Duodenal mucosa (tissue), 2 donors: ENCODE measurements around the gene DIP2B.

Experiments used
- H3K27ac ChIP-seq: one replicate; pipeline ENCODE4 v1.7.0; 2013; ENCODE audit warnings: low read depth, low read length
- H3K27me3 ChIP-seq, 2 donors: one replicate each; pipeline ENCODE4 v1.7.0; 2013; ENCODE audit warnings: low read length in 2 of 2, control low read depth in 1 of 2; ENCODE audit not compliant: insufficient read depth in 2 of 2, control insufficient read depth in 1 of 2
- H3K36me3 ChIP-seq, 2 donors: one replicate each; pipeline ENCODE4 v1.7.0; 2013; ENCODE audit warnings: low read length in 2 of 2, control low read depth in 1 of 2; ENCODE audit not compliant: insufficient read depth in 2 of 2, control insufficient read depth in 1 of 2
- H3K4me1 ChIP-seq, 2 donors: one replicate each; pipeline ENCODE4 v1.7.0; 2013; ENCODE audit warnings: low read length in 2 of 2, control low read depth in 1 of 2; ENCODE audit not compliant: insufficient read depth in 2 of 2, control insufficient read depth in 1 of 2
- H3K4me3 ChIP-seq, 2 donors: one replicate each; pipeline ENCODE4 v1.7.0; 2013; ENCODE audit warnings: low read length in 2 of 2, low read depth in 1 of 2
- H3K9ac ChIP-seq, 2 donors: one replicate each; pipeline ENCODE4 v1.7.0; 2013; ENCODE audit warnings: low read length in 2 of 2, low read depth in 1 of 2
- H3K9me3 ChIP-seq, 2 donors: one replicate each; pipeline ENCODE4 v1.7.0; 2013; ENCODE audit warnings: low read length in 2 of 2, control low read depth in 1 of 2; ENCODE audit not compliant: control insufficient read depth in 1 of 2

Gene DIP2B

GRCh38 chr12:50589650-50590435 is 85.1 kb downstream of the DIP2B start:
- no peaks in the 10 kb centered on the region for H3K27me3 ChIP-seq
- no peak overlapping the region for H3K9ac ChIP-seq
- H3K4me3 ChIP-seq, result no peak overlapping the region
- H3K9me3 ChIP-seq, result no peaks in the 10 kb centered on the region
- no peak overlapping the region for H3K27ac ChIP-seq
- no peaks in the 10 kb centered on the region for H3K4me1 ChIP-seq
- H3K36me3 ChIP-seq, result no peaks in the 10 kb centered on the region

DNA sequence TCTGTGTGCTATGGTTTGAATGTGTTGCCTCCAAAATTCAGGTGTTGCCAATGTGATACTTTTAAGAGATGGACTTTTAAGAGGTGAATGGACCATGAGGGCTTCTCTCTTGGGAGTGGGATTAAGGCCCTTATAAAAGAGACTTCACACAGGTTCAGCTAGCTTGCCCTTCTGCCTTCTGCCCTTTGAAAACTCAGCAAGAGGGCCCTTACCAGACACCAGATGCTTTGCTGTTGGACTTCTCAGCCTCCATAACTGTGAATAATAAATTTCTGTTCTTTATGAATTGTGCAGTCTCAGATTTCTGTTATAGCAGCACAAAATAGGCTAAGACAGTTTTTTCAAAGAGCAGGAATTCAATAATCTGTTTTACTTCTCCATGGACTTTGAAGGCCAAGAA is 86.1 kb downstream of the DIP2B start:
- no peak overlapping the region for H3K4me3 ChIP-seq
- no peak overlapping the region for H3K27ac ChIP-seq
- H3K4me1 ChIP-seq, result no peaks in the 10 kb centered on the region
- no peak overlapping the region for H3K9ac ChIP-seq
- no peaks in the 10 kb centered on the region for H3K36me3 ChIP-seq
- no peaks in the 10 kb centered on the region for H3K9me3 ChIP-seq
- H3K27me3 ChIP-seq, result no peaks in the 10 kb centered on the region

- Histone ChIP-seq H3K9ac (no peak overlapping the region), H3K4me1 (peaks cover 0 to 8% of the 10 kb centered on the region in 2 donors), H3K9me3 (no peaks in the 10 kb centered on the region), H3K27ac (no peak overlapping the region), H3K36me3 (no peaks in the 10 kb centered on the region), H3K27me3 (no peaks in the 10 kb centered on the region), H3K4me3 (no peak overlapping the region)
Measured at GRCh38 chr12:50595667-50596066, 90.9 kb downstream of the DIP2B start.

DNA sequence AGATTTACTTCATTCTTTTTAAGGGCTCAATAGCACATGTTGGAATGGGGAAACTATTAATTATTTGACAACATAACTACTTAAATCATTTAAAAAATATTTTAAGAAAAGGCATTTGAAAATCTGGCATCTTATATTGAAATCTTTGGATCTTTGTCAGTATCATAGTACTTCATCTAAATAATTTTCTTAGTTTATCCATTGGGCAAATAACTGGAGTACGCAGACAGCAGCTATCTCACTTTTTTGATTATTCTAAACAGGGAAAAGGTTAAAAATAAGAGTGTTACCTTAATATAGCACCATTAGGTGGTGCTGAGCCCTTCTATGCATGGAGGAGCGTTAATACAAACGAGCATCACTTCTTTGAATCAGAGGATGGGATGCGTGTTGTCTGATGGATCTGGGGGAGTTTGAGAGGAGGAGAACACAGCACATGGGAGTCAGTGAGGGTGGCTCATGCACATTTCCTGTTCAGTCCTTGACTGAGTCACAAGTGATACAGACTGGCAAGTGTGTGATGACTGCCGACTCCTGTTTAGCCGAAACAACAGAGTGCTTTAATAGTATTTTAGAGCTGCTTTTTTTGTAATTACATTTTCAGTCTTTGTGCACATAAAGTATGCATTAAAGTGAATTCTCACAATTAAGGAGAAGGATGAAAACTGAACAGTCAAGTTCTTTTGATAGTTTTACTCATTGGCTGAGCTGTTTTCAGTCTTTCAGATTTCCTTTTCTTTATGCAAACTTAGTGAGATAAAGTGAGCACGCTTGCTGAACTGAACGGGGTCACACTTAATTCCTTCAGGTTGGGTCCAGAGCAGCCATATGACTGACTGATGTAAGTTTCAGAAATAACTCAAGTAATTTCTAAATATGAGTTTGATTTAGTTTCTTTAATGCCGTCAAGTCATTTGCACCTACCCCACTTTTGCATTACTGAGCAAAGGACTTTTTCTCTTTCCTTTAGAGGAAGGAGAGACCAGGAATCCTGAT is 92.7 kb downstream of the DIP2B start:
- Histone ChIP-seq H3K27me3 (no peaks in the 10 kb centered on the region), H3K27ac (no peak overlapping the region), H3K36me3 (no peaks in the 10 kb centered on the region), H3K4me1 (peaks cover 0 to 8% of the 10 kb centered on the region in 2 donors), H3K9me3 (no peaks in the 10 kb centered on the region), H3K4me3 (no peak overlapping the region), H3K9ac (no peak overlapping the region)

DNA sequence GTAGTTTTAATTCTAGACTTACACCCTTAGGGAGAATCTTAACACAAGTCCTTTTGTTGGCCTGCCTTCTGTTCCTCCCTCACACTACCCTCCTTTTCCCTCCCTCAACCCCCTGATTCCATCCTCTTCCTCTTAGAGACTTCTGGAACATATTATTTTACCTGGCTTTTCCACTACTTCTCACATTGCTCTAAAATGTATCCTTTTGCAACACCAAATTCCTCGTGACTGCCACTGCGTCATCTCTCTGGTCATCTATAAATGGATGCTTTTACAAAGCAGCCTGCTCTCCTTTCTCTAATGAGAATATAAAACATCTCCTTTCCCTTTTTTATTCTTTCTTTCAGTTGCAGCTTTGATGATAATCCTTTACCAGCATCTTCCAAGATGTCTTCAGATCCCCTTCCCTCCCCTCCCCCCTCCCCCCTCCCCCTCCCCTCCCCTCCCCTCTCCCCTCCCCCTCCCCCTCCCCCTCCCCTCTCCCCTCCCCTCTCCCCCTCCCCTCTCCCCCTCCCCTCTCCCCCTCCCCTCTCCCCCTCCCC is 93.6 kb downstream of the DIP2B start:
- no peaks in the 10 kb centered on the region for H3K36me3 ChIP-seq
- H3K9ac ChIP-seq, result no peak overlapping the region
- no peak overlapping the region for H3K27ac ChIP-seq
- peaks cover 0 to 8% of the 10 kb centered on the region in 2 donors for H3K4me1 ChIP-seq
- no peak overlapping the region for H3K4me3 ChIP-seq
- no peaks in the 10 kb centered on the region for H3K9me3 ChIP-seq
- no peaks in the 10 kb centered on the region for H3K27me3 ChIP-seq

DNA sequence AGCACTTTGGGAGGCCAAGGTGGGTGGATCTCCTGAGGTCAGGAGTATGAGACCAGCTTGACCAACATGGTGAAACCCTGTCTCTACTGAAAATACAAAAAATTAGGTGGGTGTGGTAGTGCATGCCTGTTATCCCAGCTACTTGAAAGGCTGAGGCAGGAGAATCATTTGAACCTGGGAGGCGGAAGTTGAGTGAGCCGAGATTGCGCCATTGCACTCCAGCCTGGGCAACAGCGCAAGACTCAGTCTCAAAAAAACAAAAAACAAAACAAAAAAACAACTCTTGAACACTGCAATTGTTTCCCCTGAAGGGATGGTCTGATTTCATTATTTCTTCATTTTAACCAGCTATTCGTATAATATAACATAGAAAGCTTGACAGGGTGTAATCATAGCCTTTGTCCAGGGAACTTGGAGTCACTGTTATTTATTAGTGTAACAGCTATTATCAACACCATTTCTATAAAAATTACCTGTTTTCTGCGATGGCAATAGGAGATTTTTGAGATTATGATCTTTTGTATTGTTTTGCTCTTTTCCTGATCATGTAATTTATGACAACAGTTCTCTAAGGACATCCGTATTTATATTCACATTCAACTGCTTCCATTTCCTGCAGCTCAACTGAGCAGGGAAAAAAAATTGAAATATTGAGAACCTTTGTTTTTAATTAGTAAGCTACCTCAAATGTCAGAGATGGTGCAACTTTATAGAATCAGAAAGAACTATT is 94.7 kb downstream of the DIP2B start:
- H3K27ac ChIP-seq, result no peak overlapping the region
- peaks cover 0 to 8% of the 10 kb centered on the region in 2 donors for H3K4me1 ChIP-seq
- no peaks in the 10 kb centered on the region for H3K9me3 ChIP-seq
- H3K4me3 ChIP-seq, result no peak overlapping the region
- no peaks in the 10 kb centered on the region for H3K27me3 ChIP-seq
- no peak overlapping the region for H3K9ac ChIP-seq
- H3K36me3 ChIP-seq, result no peaks in the 10 kb centered on the region

DNA sequence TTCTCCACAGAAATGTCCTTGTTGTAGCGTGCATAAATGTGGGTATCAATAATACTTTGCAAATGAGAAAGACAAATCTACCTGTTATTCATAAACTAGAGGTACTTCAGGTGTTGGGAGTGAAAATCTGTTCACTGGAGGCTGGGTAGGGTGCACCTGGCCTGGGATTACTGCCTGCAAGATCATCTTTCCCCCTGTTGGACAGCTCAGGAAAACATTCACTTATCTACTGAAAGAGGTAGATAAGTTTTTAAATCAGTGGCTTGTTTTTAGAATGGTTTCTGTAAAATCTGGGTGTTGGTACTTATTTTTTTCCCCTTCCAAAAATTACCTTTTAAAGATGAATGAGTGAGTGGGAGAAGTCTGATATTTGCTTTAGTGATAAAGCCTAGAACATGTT is 95.6 kb downstream of the DIP2B start:
- no peak overlapping the region for H3K9ac ChIP-seq
- no peak overlapping the region for H3K27ac ChIP-seq
- H3K4me1 ChIP-seq, result peaks cover 0 to 8% of the 10 kb centered on the region in 2 donors
- H3K36me3 ChIP-seq, result no peaks in the 10 kb centered on the region
- H3K27me3 ChIP-seq, result no peaks in the 10 kb centered on the region
- H3K9me3 ChIP-seq, result no peaks in the 10 kb centered on the region
- H3K4me3 ChIP-seq, result no peak overlapping the region

DNA sequence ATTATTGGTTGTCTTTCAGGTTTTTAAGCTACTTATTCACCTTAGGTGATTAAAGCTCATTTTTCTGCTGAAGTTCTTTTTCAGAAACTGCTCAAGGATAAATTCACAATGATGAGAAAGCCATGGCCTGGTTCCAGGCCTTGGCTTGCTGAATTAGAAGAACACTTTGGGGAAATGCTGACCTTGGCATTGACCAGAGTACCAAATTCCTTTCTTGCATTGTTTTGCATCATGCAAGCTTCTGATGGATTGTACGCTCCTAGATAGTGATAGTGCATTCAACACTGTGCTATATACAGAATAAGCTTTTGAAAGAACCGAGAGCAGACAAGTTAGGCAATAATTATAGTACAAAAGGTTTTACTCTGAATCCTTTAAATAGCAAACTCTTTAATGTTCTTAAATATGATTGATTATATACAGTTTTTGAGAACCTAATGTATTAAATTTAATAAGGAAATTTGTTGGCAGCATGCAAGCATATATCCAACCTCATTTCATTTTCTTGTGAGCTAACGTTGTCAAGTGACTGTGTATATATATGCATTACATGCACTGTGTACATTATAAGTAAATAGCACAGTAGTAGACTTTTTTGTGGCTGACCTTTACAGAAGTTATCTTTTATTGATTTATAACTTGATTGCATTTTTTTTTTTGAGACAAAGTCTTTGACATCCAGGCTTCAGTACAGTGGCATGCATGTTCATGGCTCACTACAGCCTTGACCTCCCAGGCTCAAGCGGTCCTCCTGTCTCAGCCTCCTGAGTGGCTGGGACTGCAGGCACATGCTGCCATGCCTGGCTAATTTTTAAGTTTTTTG is 99.2 kb downstream of the DIP2B start:
- H3K36me3 ChIP-seq, result peaks cover 0 to under 1% of the 10 kb centered on the region in 2 donors
- no peak overlapping the region for H3K27ac ChIP-seq
- H3K27me3 ChIP-seq, result no peaks in the 10 kb centered on the region
- no peak overlapping the region for H3K4me3 ChIP-seq
- H3K9me3 ChIP-seq, result no peaks in the 10 kb centered on the region
- no peak overlapping the region for H3K9ac ChIP-seq
- peaks cover 5 to 12% of the 10 kb centered on the region in 2 donors for H3K4me1 ChIP-seq

GRCh38 chr12:50604640-50604920 is 99.8 kb downstream of the DIP2B start:
- no peaks in the 10 kb centered on the region for H3K27me3 ChIP-seq
- peaks cover 0 to 5% of the 10 kb centered on the region in 2 donors for H3K36me3 ChIP-seq
- H3K9me3 ChIP-seq, result no peaks in the 10 kb centered on the region
- H3K4me1 ChIP-seq, result peaks cover 5 to 16% of the 10 kb centered on the region in 2 donors
- H3K9ac ChIP-seq, result no peak overlapping the region
- no peak overlapping the region for H3K27ac ChIP-seq
- no peak overlapping the region for H3K4me3 ChIP-seq
